Heart right ventricle (tissue), 16 donors: ENCODE data around the gene EXTL2. TPM values are rescaled to one million over a fixed set of nuclear protein-coding genes. Genes with fewer than 3 reads are reported as not detected.

ENCODE experiments used
- ATAC-seq, 8 donors: fragments of 200-7000 bp; cut with Tn5 transposase; one replicate each; pipeline ENCODE4 v1.9.1; 2020; ENCODE audit warnings: mild to moderate bottlenecking in 8 of 8, moderate library complexity in 8 of 8, moderate number of reproducible peaks in 1 of 8
- DNase-seq, 2 donors: peaks; one replicate each; pipeline ENCODE4 v3.0.0-alpha.2; 2020
- H3K27ac ChIP-seq, 10 donors: fragments of 200-600 bp; sonication (generic) in 2 of 10; one replicate each; pipeline versions ENCODE4 v1.5.0 to v1.8.0; 2020 to 2022; ENCODE audit warnings: mild to moderate bottlenecking in 3 of 10
- H3K27me3 ChIP-seq, 7 donors: fragments of 200-600 bp; one replicate each; pipeline ENCODE4 v1.8.0; 2021 to 2022; ENCODE audit warnings: mild to moderate bottlenecking in 2 of 7
- H3K36me3 ChIP-seq, 9 donors: fragments of 200-600 bp; sonication (generic) in 1 of 9; one replicate each; pipeline versions ENCODE4 v1.5.0 to v1.8.0; 2020 to 2022; ENCODE audit warnings: mild to moderate bottlenecking in 2 of 9
- H3K4me1 ChIP-seq, 9 donors: fragments of 200-600 bp; sonication (generic) in 1 of 9; one replicate each; pipeline versions ENCODE4 v1.5.0 to v1.8.0; 2020 to 2022; ENCODE audit warnings: mild to moderate bottlenecking in 4 of 9
- H3K4me3 ChIP-seq, 10 donors: fragments of 200-600 bp; sonication (generic) in 2 of 10; one replicate each; pipeline versions ENCODE4 v1.5.0 to v1.8.0; 2020 to 2022; ENCODE audit warnings: mild to moderate bottlenecking in 7 of 10, moderate library complexity in 2 of 10
- H3K9me3 ChIP-seq, 11 donors: fragments of 200-600 bp in 10 of 11; sonication (generic) in 2 of 11; one replicate each; pipeline versions ENCODE4 v1.5.0 to v1.8.0; 2013 to 2022; ENCODE audit warnings: mild to moderate bottlenecking in 2 of 11, control low read depth in 1 of 11, moderate library complexity in 1 of 11
- WGBS, 2 donors: extraction: QIAGEN DNeasy Blood & Tissue Kit; methylation state at CpG; one replicate each; pipeline ENCODE4 v1.1.7; 2013; ENCODE audit warnings: inconsistent platforms in 1 of 2; 5-methylcytosine and 5-hydroxymethylcytosine counted together
- intact Hi-C, 10 donors: fragments of 100-400 bp; cut with DNase I; formaldehyde crosslinking; loops; one replicate each; pipeline versions ENCODE4 v1.11.1 to v1.14.2; 2022
- polyA plus RNA-seq, 2 donors: library from polyadenylated mRNA; stranded (reverse); fragments of 200-250 nt; gene quantifications; one replicate each; pipeline ENCODE4 v1.2.3, GENCODE V29; 2013
- total RNA-seq, 10 donors: library from RNA; stranded (reverse); fragmentation: NEBNext Ultra II Directional in 3 of 10; extraction: Animal tissue kit (Norgen Biotek cat#: 25700) in 3 of 10; gene quantifications; one replicate each; pipeline versions ENCODE4 v1.2.1 to v1.2.4, GENCODE V29; 2021 to 2023
- TF ChIP-seq, protein P1 (sequence below), 9 donors: fragments of 200-600 bp; sonication (generic) in 2 of 9; IDR thresholded peaks; one replicate each; pipeline versions ENCODE4 v1.5.0 to v1.8.0; 2021 to 2022; ENCODE audit warnings: antibody characterized with exemption in 9 of 9, mild to moderate bottlenecking in 5 of 9, moderate library complexity in 1 of 9
- donor health status: Arrhythmogenic right ventricular cardiomyopathy.
- donor health status: ischemic (EF 13 %, LVEDD 7.1; RV severe dilation, severe dysfunction).
- donor health status: healthy with polysubstance abuse.
- donor health status: DM: no; HTN: yes; CAD: no.
- donor health status: DM: no; HTN: no; CAD: no.
- donor health status: ischemic (EF 25% LVEDD 6.9; RV normal size, moderate dysfunction).
- donor health status: ischemic (EF 25% LVEDD 5.7; RV mildly dilated, moderate dysfunction).
- donor health status: healthy.
- donor health status: DM: yes; HTN: yes; CAD: no.
- donor health status: Ischemic cardiomyopathy.
- donor health status: ischemic (EF 35%, LVEDD 5.7; RV mildly dilated, moderate dysfunction).
- donor health status: nonischemic (EF 11% LVEDD 7.7; RV severe dilation, severe dysfunction).
- donor health status: DM: yes; HTN: yes; CAD: no.
- donor health status: PGD.
- donor health status: ischemic (EF 29% LVEDD 5.4; RV normal size, mild dysfunction).
- donor health status: nonischemic (EF 23%, LVEDD 6.1; RV moderate dilation, normal function).

EXTL2 gene
- total and polyA plus RNA-seq, 12 donors: 5.0 to 12.0 (median 8.2) TPM

DNA sequence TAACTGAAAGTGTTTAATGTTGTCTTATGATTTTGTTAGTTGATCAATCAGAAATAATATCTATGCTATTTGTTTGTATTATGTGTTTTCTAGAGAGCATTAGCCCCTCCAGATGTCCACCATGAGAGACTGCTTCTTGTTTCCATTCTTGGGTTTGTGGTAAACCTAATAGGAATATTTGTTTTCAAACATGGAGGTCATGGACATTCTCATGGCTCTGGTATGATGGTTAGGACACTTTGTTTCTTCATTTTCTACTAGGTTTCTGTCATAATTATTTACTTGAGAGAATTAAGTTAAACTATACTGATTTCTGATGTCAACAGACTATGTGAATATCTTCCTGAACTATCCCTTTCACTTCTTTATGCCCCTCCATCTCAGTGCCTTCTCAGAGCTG lies 17.4 kb upstream of the EXTL2 start:
- H3K9me3 ChIP-seq: no peaks in the 10 kb centered on the region
- intact Hi-C loops: loop anchor here in 1 of 10 donors (10.0 kb wide), 1 partner anchor 443 kb away; no protein-coding TSS in a partner anchor
- H3K4me1 ChIP-seq: no peaks in the 10 kb centered on the region
- H3K4me3 ChIP-seq: no peak overlapping the region
- no peaks in the 10 kb centered on the region for H3K27me3 ChIP-seq
- DNase-seq (no peak), ATAC-seq (no peak)
- no peak overlapping the region for H3K27ac ChIP-seq
- TF ChIP-seq, protein P1, sequence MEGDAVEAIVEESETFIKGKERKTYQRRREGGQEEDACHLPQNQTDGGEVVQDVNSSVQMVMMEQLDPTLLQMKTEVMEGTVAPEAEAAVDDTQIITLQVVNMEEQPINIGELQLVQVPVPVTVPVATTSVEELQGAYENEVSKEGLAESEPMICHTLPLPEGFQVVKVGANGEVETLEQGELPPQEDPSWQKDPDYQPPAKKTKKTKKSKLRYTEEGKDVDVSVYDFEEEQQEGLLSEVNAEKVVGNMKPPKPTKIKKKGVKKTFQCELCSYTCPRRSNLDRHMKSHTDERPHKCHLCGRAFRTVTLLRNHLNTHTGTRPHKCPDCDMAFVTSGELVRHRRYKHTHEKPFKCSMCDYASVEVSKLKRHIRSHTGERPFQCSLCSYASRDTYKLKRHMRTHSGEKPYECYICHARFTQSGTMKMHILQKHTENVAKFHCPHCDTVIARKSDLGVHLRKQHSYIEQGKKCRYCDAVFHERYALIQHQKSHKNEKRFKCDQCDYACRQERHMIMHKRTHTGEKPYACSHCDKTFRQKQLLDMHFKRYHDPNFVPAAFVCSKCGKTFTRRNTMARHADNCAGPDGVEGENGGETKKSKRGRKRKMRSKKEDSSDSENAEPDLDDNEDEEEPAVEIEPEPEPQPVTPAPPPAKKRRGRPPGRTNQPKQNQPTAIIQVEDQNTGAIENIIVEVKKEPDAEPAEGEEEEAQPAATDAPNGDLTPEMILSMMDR (IDR thresholded peaks at IDR 0.05): no peak
- H3K36me3 ChIP-seq: peaks cover 0 to 99% (median 34%) of the 10 kb centered on the region in 9 donors

DNA sequence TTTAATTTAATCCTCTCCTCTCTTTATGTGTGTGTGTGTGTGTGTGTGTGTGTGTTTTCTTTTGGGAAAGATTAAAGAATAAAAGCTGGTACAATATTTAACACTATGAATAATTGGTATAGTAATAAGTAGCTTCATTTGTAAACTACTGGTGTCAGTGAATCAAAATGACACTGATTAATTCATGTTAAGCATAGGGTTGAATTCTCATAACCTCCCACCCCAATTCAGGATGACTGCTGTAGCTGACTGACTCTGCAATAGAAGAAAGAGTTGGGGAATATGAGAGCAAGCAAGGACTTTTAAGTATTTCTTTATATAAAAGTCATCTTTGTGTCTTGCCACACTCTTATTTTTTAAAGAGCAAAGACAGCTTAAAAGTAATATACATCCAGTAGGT lies 14.4 kb upstream of the EXTL2 start:
- TF ChIP-seq, protein P1 (IDR thresholded peaks at IDR 0.05): no peak
- H3K4me1 ChIP-seq: no peaks in the 10 kb centered on the region
- H3K27me3 ChIP-seq: no peaks in the 10 kb centered on the region
- DNase-seq (no peak), ATAC-seq (no peak)
- no peak overlapping the region for H3K4me3 ChIP-seq
- H3K9me3 ChIP-seq: peaks cover 0 to 11% (median 0%) of the 10 kb centered on the region in 11 donors
- H3K27ac ChIP-seq: no peak overlapping the region
- intact Hi-C loops: no loop called here
- peaks cover 0 to 100% (median 28%) of the 10 kb centered on the region in 9 donors for H3K36me3 ChIP-seq

GRCh38 chr1:100907887-100908286 lies 13.2 kb upstream of the EXTL2 start:
- intact Hi-C loops: no loop called here
- peaks cover 0 to 100% (median 22%) of the 10 kb centered on the region in 9 donors for H3K36me3 ChIP-seq
- 76 to 96% methylated on average over 1 of the region's 1 CpG for WGBS, 2 donors
- DNase-seq (no peak), ATAC-seq (no peak)
- H3K9me3 ChIP-seq: peaks cover 0 to 11% (median 0%) of the 10 kb centered on the region in 11 donors
- TF ChIP-seq, protein P1 (IDR thresholded peaks at IDR 0.05): no peak
- no peak overlapping the region for H3K27ac ChIP-seq
- H3K4me3 ChIP-seq: no peak overlapping the region
- H3K27me3 ChIP-seq: no peaks in the 10 kb centered on the region
- no peaks in the 10 kb centered on the region for H3K4me1 ChIP-seq

- peaks cover 0 to 99% (median 15%) of the 10 kb centered on the region in 9 donors for H3K36me3 ChIP-seq
- peaks cover 0 to 11% (median 0%) of the 10 kb centered on the region in 11 donors for H3K9me3 ChIP-seq
- no peaks in the 10 kb centered on the region for H3K27me3 ChIP-seq
- ATAC-seq (no peak), DNase-seq (no peak)
- H3K4me3 ChIP-seq: no peak overlapping the region
- intact Hi-C loops: no loop called here
- no peaks in the 10 kb centered on the region for H3K4me1 ChIP-seq
- WGBS, 2 donors: 99 to 100% methylated on average over 3 of the region's 3 CpGs
- TF ChIP-seq, protein P1 (IDR thresholded peaks at IDR 0.05): no peak
- no peak overlapping the region for H3K27ac ChIP-seq
Observed at GRCh38 chr1:100905181-100905580, 10.5 kb upstream of the EXTL2 start.
